ENCODE data around the gene PEAK1.

The PEAK1 gene

GRCh38 chr15:77346245-77347036 lies 73.5 kb downstream of the PEAK1 start:
- Histone ChIP-seq H3K27me3 (ENCODE audit: insufficient read depth, low read length) (no peaks in the 10 kb centered on the region), H3K9me3 (ENCODE audit: insufficient read depth, low read depth, low read length) (no peaks in the 10 kb centered on the region), H4K91ac (ENCODE audit: low read depth, low read length) (no peak overlapping the region), H3K14ac (ENCODE audit: low read length) (no peak overlapping the region), H3K36me3 (ENCODE audit: control insufficient read depth in 1 of 2, insufficient read depth in 2 of 2, low read length in 2 of 2) (no peaks in the 10 kb centered on the region), H3K4ac (ENCODE audit: low read depth, low read length) (no peak overlapping the region), H4K12ac (ENCODE audit: low read depth, low read length) (no peak overlapping the region), H3K4me2 (ENCODE audit: low read length) (no peak overlapping the region), H2BK5ac (ENCODE audit: low read depth, low read length, poor library complexity) (no peak overlapping the region), H3K4me1 (ENCODE audit: control insufficient read depth in 1 of 2, insufficient read depth in 2 of 2, low read length in 2 of 2) (no peaks in the 10 kb centered on the region), H4K8ac (ENCODE audit: low read depth, low read length) (no peak overlapping the region), H2AK5ac (ENCODE audit: low read length) (no peak overlapping the region), H3K18ac (ENCODE audit: low read length) (no peak overlapping the region), H3K4me3 (ENCODE audit: low read depth, low read length) (no peak overlapping the region), H3K9ac (ENCODE audit: low read length) (no peak overlapping the region), H2BK120ac (ENCODE audit: insufficient read depth, low read length, poor library complexity) (no peak overlapping the region), H2AFZ (ENCODE audit: insufficient read depth, low read length, poor library complexity) (no peak overlapping the region), H3K79me1 (ENCODE audit: low read length) (no peaks in the 10 kb centered on the region), H3K27ac (ENCODE audit: low read depth, low read length) (no peak overlapping the region), H2BK12ac (ENCODE audit: low read length) (no peak overlapping the region), H3K79me2 (ENCODE audit: control insufficient read depth, insufficient read depth, low read length, poor library complexity) (no peaks in the 10 kb centered on the region), H3K23ac (ENCODE audit: low read length) (no peak overlapping the region)
- WGBS (ENCODE audit: extremely low coverage, insufficient coverage, insufficient read length) = no CpG with 5 or more reads among the region's 4 CpGs
- DNase-seq = no peak

DNA sequence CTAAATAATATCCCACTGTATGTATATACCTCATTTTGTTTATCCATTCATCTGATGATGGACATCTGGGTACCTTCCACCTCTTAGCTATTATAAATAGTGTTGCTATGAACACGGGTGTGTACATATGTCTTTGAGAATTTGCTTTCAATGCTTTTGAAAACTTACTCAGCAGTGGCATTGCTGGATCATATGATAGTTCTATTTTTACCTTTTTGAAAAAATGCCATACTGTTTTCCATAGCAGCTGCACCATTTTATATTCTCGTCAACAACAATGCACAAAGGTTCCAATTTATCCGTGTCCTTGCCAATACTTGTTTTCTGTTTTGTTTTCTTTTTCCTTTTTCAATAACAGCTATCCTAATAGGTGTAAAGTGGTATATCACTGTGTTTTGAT lies 77.1 kb downstream of the PEAK1 start:
- H4K8ac ChIP-seq (ENCODE audit: low read depth, low read length) = no peak overlapping the region

DNA sequence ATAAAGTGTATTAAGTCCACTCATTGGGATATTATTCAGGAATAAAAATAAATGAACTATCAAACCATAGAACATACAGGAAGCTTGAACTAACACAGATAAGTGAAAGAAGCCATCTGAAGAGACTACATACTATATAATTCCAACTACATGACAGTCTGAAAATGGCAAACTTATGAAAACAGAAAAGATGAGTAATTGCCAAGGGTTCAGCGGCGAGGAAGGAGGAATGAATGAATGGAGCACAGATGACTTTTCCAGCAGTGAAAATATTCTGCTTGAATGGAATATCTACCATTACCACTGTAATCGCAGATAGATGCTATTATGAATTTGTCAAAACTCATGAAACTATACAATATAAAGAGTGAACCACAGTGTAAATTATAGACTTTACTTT lies 79.7 kb downstream of the PEAK1 start:
- no peak overlapping the region for H3K4me2 ChIP-seq (ENCODE audit: low read length)
- H3K9me3 ChIP-seq (ENCODE audit: insufficient read depth, low read depth, low read length) = no peaks in the 10 kb centered on the region
- H2BK12ac ChIP-seq (ENCODE audit: low read length) = no peak overlapping the region
- H3K23ac ChIP-seq (ENCODE audit: low read length) = no peak overlapping the region
- no peak overlapping the region for H2BK120ac ChIP-seq (ENCODE audit: insufficient read depth, low read length, poor library complexity)
- no peaks in the 10 kb centered on the region for H3K79me1 ChIP-seq (ENCODE audit: low read length)
- no peak overlapping the region for H3K4me3 ChIP-seq (ENCODE audit: low read depth, low read length)
- H3K14ac ChIP-seq (ENCODE audit: low read length) = no peak overlapping the region
- no CpG with 5 or more reads among the region's 3 CpGs for whole genome bisulfite sequencing (ENCODE audit: extremely low coverage, insufficient coverage, insufficient read length)
- H3K36me3 ChIP-seq (ENCODE audit: control insufficient read depth in 1 of 2, insufficient read depth in 2 of 2, low read length in 2 of 2) = no peaks in the 10 kb centered on the region
- H2AK5ac ChIP-seq (ENCODE audit: low read length) = no peak overlapping the region
- DNase-seq = no peak
- H3K9ac ChIP-seq (ENCODE audit: low read length) = no peak overlapping the region
- H3K4ac ChIP-seq (ENCODE audit: low read depth, low read length) = no peak overlapping the region
- no peak overlapping the region for H2BK5ac ChIP-seq (ENCODE audit: low read depth, low read length, poor library complexity)
- H3K18ac ChIP-seq (ENCODE audit: low read length) = no peak overlapping the region
- no peak overlapping the region for H4K8ac ChIP-seq (ENCODE audit: low read depth, low read length)
- no peaks in the 10 kb centered on the region for H3K27me3 ChIP-seq (ENCODE audit: insufficient read depth, low read length)
- no peak overlapping the region for H2AFZ ChIP-seq (ENCODE audit: insufficient read depth, low read length, poor library complexity)
- no peak overlapping the region for H3K27ac ChIP-seq (ENCODE audit: low read depth, low read length)
- no peaks in the 10 kb centered on the region for H3K79me2 ChIP-seq (ENCODE audit: control insufficient read depth, insufficient read depth, low read length, poor library complexity)
- H4K91ac ChIP-seq (ENCODE audit: low read depth, low read length) = no peak overlapping the region
- no peaks in the 10 kb centered on the region for H3K4me1 ChIP-seq (ENCODE audit: control insufficient read depth in 1 of 2, insufficient read depth in 2 of 2, low read length in 2 of 2)
- no peak overlapping the region for H4K12ac ChIP-seq (ENCODE audit: low read depth, low read length)

More for the DNA sequence above, 77.1 kb downstream of the PEAK1 start:
- WGBS (ENCODE audit: extremely low coverage, insufficient coverage, insufficient read length) = no CpG with 5 or more reads among the region's 3 CpGs
- Histone ChIP-seq H2AFZ (ENCODE audit: insufficient read depth, low read length, poor library complexity) (no peak overlapping the region), H3K23ac (ENCODE audit: low read length) (no peak overlapping the region), H3K27ac (ENCODE audit: low read depth, low read length) (no peak overlapping the region), H3K18ac (ENCODE audit: low read length) (no peak overlapping the region), H3K79me2 (ENCODE audit: control insufficient read depth, insufficient read depth, low read length, poor library complexity) (no peaks in the 10 kb centered on the region), H3K27me3 (ENCODE audit: insufficient read depth, low read length) (no peaks in the 10 kb centered on the region), H2BK12ac (ENCODE audit: low read length) (no peak overlapping the region), H3K9me3 (ENCODE audit: insufficient read depth, low read depth, low read length) (no peaks in the 10 kb centered on the region), H3K4ac (ENCODE audit: low read depth, low read length) (no peak overlapping the region), H3K4me1 (ENCODE audit: control insufficient read depth in 1 of 2, insufficient read depth in 2 of 2, low read length in 2 of 2) (no peaks in the 10 kb centered on the region), H2BK5ac (ENCODE audit: low read depth, low read length, poor library complexity) (no peak overlapping the region), H4K91ac (ENCODE audit: low read depth, low read length) (no peak overlapping the region), H3K79me1 (ENCODE audit: low read length) (no peaks in the 10 kb centered on the region), H2AK5ac (ENCODE audit: low read length) (no peak overlapping the region), H3K14ac (ENCODE audit: low read length) (no peak overlapping the region), H4K12ac (ENCODE audit: low read depth, low read length) (no peak overlapping the region), H3K4me3 (ENCODE audit: low read depth, low read length) (no peak overlapping the region), H3K4me2 (ENCODE audit: low read length) (no peak overlapping the region), H2BK120ac (ENCODE audit: insufficient read depth, low read length, poor library complexity) (no peak overlapping the region), H3K36me3 (ENCODE audit: control insufficient read depth in 1 of 2, insufficient read depth in 2 of 2, low read length in 2 of 2) (no peaks in the 10 kb centered on the region), H3K9ac (ENCODE audit: low read length) (no peak overlapping the region)
- DNase-seq = no peak

GRCh38 chr15:77336006-77336405 lies 83.9 kb downstream of the PEAK1 start:
- no peaks in the 10 kb centered on the region for H3K36me3 ChIP-seq (ENCODE audit: control insufficient read depth in 1 of 2, insufficient read depth in 2 of 2, low read length in 2 of 2)
- no peak overlapping the region for H3K9ac ChIP-seq (ENCODE audit: low read length)
- H2BK120ac ChIP-seq (ENCODE audit: insufficient read depth, low read length, poor library complexity) = no peak overlapping the region
- no peak overlapping the region for H2BK5ac ChIP-seq (ENCODE audit: low read depth, low read length, poor library complexity)
- H3K14ac ChIP-seq (ENCODE audit: low read length) = no peak overlapping the region
- no peak overlapping the region for H3K23ac ChIP-seq (ENCODE audit: low read length)
- H3K4me1 ChIP-seq (ENCODE audit: control insufficient read depth in 1 of 2, insufficient read depth in 2 of 2, low read length in 2 of 2) = no peaks in the 10 kb centered on the region
- no peak overlapping the region for H3K18ac ChIP-seq (ENCODE audit: low read length)
- no peak overlapping the region for H2BK12ac ChIP-seq (ENCODE audit: low read length)
- H3K27me3 ChIP-seq (ENCODE audit: insufficient read depth, low read length) = no peaks in the 10 kb centered on the region
- H2AFZ ChIP-seq (ENCODE audit: insufficient read depth, low read length, poor library complexity) = no peak overlapping the region
- WGBS (ENCODE audit: extremely low coverage, insufficient coverage, insufficient read length) = no CpG with 5 or more reads among the region's 2 CpGs
- no peak overlapping the region for H3K4me3 ChIP-seq (ENCODE audit: low read depth, low read length)
- no peak overlapping the region for H3K4ac ChIP-seq (ENCODE audit: low read depth, low read length)
- no peak for DNase-seq
- no peak overlapping the region for H4K12ac ChIP-seq (ENCODE audit: low read depth, low read length)
- no peaks in the 10 kb centered on the region for H3K9me3 ChIP-seq (ENCODE audit: insufficient read depth, low read depth, low read length)
- H4K8ac ChIP-seq (ENCODE audit: low read depth, low read length) = no peak overlapping the region
- H4K91ac ChIP-seq (ENCODE audit: low read depth, low read length) = no peak overlapping the region
- H3K79me1 ChIP-seq (ENCODE audit: low read length) = no peaks in the 10 kb centered on the region
- no peak overlapping the region for H3K4me2 ChIP-seq (ENCODE audit: low read length)
- no peak overlapping the region for H3K27ac ChIP-seq (ENCODE audit: low read depth, low read length)
- H3K79me2 ChIP-seq (ENCODE audit: control insufficient read depth, insufficient read depth, low read length, poor library complexity) = no peaks in the 10 kb centered on the region
- no peak overlapping the region for H2AK5ac ChIP-seq (ENCODE audit: low read length)

Data from trophoblast cell (in vitro differentiated cells and primary cell).